CD4-positive, alpha-beta T cell (primary cell): ENCODE measurements around the gene OLFM2. TPM values are rescaled to one million over a fixed set of nuclear protein-coding genes. Genes with fewer than 3 reads are reported as not detected.

ENCODE experiments used
- ATAC-seq: fragments of 200-7000 bp; cut with Tn5 transposase; one replicate; pipeline ENCODE4 v1.10.0; 2022; ENCODE audit warnings: mild to moderate bottlenecking; ENCODE audit not compliant: poor library complexity
- CTCF ChIA-PET: fragments of 350-600 bp; sonication (Branson Sonifier 250); formaldehyde crosslinking; loops from one replicate; lab custom pipeline; 2021; ENCODE audit warnings: antibody characterized with exemption, inconsistent platforms; lab: Charles Lee
- POLR2A ChIA-PET: fragments of 350-600 bp; sonication (Branson Sonifier 250); formaldehyde crosslinking; loops from one replicate; lab custom pipeline; 2021; ENCODE audit warnings: antibody characterized with exemption, inconsistent platforms; lab: Charles Lee
- DNase-seq, 14 experiments: peaks; one replicate each; pipeline ENCODE4 v3.0.0-alpha.2; 2013 to 2020; ENCODE audit warnings: mixed read lengths in 2 of 14
- H3K27ac ChIP-seq, 2 donors: one replicate each; pipeline versions ENCODE4 v1.5.1 to v1.7.0; 2013; ENCODE audit warnings: low read length in 2 of 2, low read depth in 1 of 2, mild to moderate bottlenecking in 1 of 2
- H3K27me3 ChIP-seq, 2 experiments: 1 replicate in 1 of 2; 2 replicates in 1 of 2; pipeline versions ENCODE4 v1.6.1 to v1.7.0; 2013; ENCODE audit warnings: low read length in 2 of 2, control low read depth in 1 of 2, mild to moderate bottlenecking in 1 of 2, moderate library complexity in 1 of 2; ENCODE audit not compliant: insufficient read depth in 2 of 2, control insufficient read depth in 1 of 2
- H3K36me3 ChIP-seq: one replicate; pipeline ENCODE4 v1.6.1; 2013; ENCODE audit warnings: low read length, control low read depth; ENCODE audit not compliant: insufficient read depth
- H3K4me1 ChIP-seq: one replicate; pipeline ENCODE4 v1.6.1; 2013; ENCODE audit warnings: low read length, control low read depth; ENCODE audit not compliant: insufficient read depth
- H3K4me3 ChIP-seq: one replicate; pipeline ENCODE4 v1.5.1; 2013; ENCODE audit warnings: mild to moderate bottlenecking, low read length, moderate library complexity
- H3K9me3 ChIP-seq, 2 experiments: 1 replicate in 1 of 2; 2 replicates in 1 of 2; pipeline versions ENCODE4 v1.6.1 to v1.7.0; 2013; ENCODE audit warnings: low read length in 2 of 2, mild to moderate bottlenecking in 2 of 2, control low read depth in 1 of 2, moderate library complexity in 1 of 2; ENCODE audit not compliant: control insufficient read depth in 1 of 2, insufficient read depth in 1 of 2
- H3K27ac Mint-ChIP-seq: one replicate; pipeline ENCODE4 v1.8.0; 2020; ENCODE audit warnings: mixed read lengths
- H3K27me3 Mint-ChIP-seq: one replicate; pipeline ENCODE4 v1.8.0; 2021; ENCODE audit warnings: mixed read lengths
- H3K36me3 Mint-ChIP-seq: one replicate; pipeline ENCODE4 v1.8.0; 2021; ENCODE audit warnings: low read depth, mixed read lengths
- H3K4me1 Mint-ChIP-seq: one replicate; pipeline ENCODE4 v1.8.0; 2021; ENCODE audit warnings: low read depth, mixed read lengths
- H3K4me3 Mint-ChIP-seq: one replicate; pipeline ENCODE4 v1.8.0; 2020; ENCODE audit warnings: mild to moderate bottlenecking, mixed read lengths
- H3K9me3 Mint-ChIP-seq: one replicate; pipeline ENCODE4 v1.8.0; 2020; ENCODE audit warnings: mixed read lengths
- intact Hi-C, 2 experiments: fragments of 100-400 bp; cut with DNase I in 1 of 2; cut with micrococcal nuclease in 1 of 2; formaldehyde crosslinking; loops; one replicate each; pipeline versions ENCODE4 v1.15.1 to v1.9.0; 2023 to 2025; cut with DNase I, micrococcal nuclease
- total RNA-seq, 174 experiments: library from RNA in 2 of 174; stranded (reverse) in 2 of 174; gene quantifications; one replicate each; pipeline ENCODE4 v1.2.3 and lab custom pipeline; 2021 to 2026
- TF ChIP-seq, protein P1 (sequence below): fragments of 200-600 bp; IDR thresholded peaks from one replicate; pipeline ENCODE4 v1.8.0; 2022; ENCODE audit warnings: antibody characterized with exemption, mild to moderate bottlenecking

OLFM2 gene
- total RNA-seq, 2 experiments from 2014 or later: 4.1 to 4.8 TPM

DNA sequence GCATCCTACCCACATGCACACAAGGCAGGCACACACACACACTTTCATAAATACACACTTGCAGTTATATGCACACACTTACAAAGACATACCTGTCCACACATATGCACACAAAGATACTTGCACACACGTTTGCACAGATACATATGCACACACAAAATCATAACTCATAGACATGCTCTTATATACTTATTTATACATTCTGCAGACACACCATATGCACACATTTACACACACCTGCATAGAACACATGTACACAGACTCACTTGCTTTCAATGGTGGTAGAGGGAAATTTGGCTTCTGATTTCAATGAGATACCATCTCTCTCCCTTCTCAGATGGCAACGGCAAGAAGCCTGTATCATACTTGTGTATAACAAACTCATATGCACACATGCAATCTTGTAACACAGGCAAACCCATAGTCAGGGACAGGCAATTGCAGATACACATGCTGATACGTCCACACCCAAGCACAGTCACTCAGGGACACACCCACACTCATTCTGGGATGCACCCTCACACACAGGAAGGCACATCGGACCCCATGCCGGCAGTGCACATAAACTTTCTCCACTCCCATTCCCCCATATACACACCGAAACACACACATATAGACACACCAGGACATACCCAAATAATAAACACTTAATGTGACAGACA lies 24.7 kb downstream of the OLFM2 start:
- H3K27ac Mint-ChIP-seq: no peak overlapping the region
- DNase-seq (no peak), ATAC-seq (no peak)
- ChIA-PET CTCF (no interaction called here), POLR2A (no interaction called here)
- intact Hi-C loops: loop anchor here (5.0 to 10.0 kb wide), 2 partner anchors 707 to 769 kb away; partner anchors contain the start of gene ZNF317 (in 2 of the 2)
- Histone ChIP-seq H3K4me3 (no peak overlapping the region), H3K9me3 (peaks cover 0 to 10% of the 10 kb centered on the region in 2 experiments), H3K4me1 (peaks cover 17% of the 10 kb centered on the region), H3K36me3 (no peaks in the 10 kb centered on the region), H3K27ac (no peak overlapping the region), H3K27me3 (peaks cover 16 to 25% of the 10 kb centered on the region in 2 experiments)
- H3K27me3 Mint-ChIP-seq: peaks cover 22% of the 10 kb centered on the region
- TF ChIP-seq, protein P1, sequence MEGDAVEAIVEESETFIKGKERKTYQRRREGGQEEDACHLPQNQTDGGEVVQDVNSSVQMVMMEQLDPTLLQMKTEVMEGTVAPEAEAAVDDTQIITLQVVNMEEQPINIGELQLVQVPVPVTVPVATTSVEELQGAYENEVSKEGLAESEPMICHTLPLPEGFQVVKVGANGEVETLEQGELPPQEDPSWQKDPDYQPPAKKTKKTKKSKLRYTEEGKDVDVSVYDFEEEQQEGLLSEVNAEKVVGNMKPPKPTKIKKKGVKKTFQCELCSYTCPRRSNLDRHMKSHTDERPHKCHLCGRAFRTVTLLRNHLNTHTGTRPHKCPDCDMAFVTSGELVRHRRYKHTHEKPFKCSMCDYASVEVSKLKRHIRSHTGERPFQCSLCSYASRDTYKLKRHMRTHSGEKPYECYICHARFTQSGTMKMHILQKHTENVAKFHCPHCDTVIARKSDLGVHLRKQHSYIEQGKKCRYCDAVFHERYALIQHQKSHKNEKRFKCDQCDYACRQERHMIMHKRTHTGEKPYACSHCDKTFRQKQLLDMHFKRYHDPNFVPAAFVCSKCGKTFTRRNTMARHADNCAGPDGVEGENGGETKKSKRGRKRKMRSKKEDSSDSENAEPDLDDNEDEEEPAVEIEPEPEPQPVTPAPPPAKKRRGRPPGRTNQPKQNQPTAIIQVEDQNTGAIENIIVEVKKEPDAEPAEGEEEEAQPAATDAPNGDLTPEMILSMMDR: no peak
- H3K4me3 Mint-ChIP-seq: no peak overlapping the region
- H3K36me3 Mint-ChIP-seq: no peaks in the 10 kb centered on the region
- H3K9me3 Mint-ChIP-seq: no peaks in the 10 kb centered on the region
- peaks cover 7% of the 10 kb centered on the region for H3K4me1 Mint-ChIP-seq

DNA sequence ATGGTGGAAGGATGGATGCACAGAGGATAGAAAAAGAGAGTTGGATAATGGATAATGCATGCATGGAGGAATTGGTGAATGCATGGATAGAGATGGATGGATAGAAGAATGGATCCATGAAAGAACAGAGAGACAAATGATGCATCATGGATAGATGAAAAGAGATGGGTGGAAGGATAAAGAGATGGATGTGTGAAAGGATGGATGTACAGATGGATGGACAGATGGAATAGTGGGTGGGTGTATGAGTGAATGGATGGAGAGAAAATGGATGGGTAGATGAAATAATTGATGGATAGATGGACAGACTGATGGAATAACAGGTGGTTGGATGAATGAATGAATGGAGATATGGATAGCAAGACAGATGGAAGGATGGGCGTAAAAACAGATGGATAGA lies 25.7 kb downstream of the OLFM2 start:
- no peaks in the 10 kb centered on the region for H3K36me3 Mint-ChIP-seq
- Histone ChIP-seq H3K27me3 (peaks cover 16 to 25% of the 10 kb centered on the region in 2 experiments), H3K27ac (no peak overlapping the region), H3K36me3 (no peaks in the 10 kb centered on the region), H3K4me3 (no peak overlapping the region), H3K4me1 (peaks cover 17% of the 10 kb centered on the region), H3K9me3 (peaks cover 0 to 10% of the 10 kb centered on the region in 2 experiments)
- TF ChIP-seq, protein P1: no peak
- no peak overlapping the region for H3K4me3 Mint-ChIP-seq
- H3K4me1 Mint-ChIP-seq: peaks cover 7% of the 10 kb centered on the region
- ChIA-PET CTCF (interaction anchor here (1.1 kb wide), 1 partner anchor 89 kb away, joined by 3 read pairs; no protein-coding TSS in a partner anchor), POLR2A (no interaction called here)
- H3K9me3 Mint-ChIP-seq: no peaks in the 10 kb centered on the region
- ATAC-seq: no peak
- no peak for DNase-seq
- peaks cover 15% of the 10 kb centered on the region for H3K27me3 Mint-ChIP-seq
- H3K27ac Mint-ChIP-seq: no peak overlapping the region
- intact Hi-C loops: loop anchor here (5.0 to 10.0 kb wide), 2 partner anchors 706 to 768 kb away; partner anchors contain the start of gene ZNF317 (in 2 of the 2)

DNA sequence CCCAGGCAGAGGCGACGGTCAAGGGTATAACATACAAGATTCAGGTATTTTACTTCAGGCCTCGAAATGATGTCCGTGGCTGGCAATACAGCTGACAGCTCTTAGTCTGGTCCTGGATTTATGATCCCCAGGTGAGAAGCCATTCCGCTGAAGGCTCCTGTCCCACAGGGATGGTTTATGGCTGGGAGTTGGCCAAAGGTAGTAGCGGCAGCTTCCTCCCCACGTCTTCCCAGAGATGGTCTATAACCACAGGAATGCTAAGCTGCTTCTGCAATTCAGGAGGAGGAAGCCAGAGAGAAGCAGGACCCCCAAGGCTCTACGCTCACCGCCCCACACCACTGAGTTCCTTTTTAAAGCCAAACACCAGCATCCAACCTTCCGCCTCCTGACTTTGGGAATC lies 27.1 kb downstream of the OLFM2 start:
- Histone ChIP-seq H3K9me3 (peaks cover 0 to 10% of the 10 kb centered on the region in 2 experiments), H3K27me3 (peaks cover 16 to 23% of the 10 kb centered on the region in 2 experiments), H3K36me3 (no peaks in the 10 kb centered on the region), H3K27ac (no peak overlapping the region), H3K4me1 (peaks cover 11% of the 10 kb centered on the region), H3K4me3 (no peak overlapping the region)
- DNase-seq (no peak), ATAC-seq (no peak)
- Mint-ChIP-seq H3K27me3 (peaks cover 15% of the 10 kb centered on the region), H3K4me1 (peaks cover 7% of the 10 kb centered on the region), H3K9me3 (no peaks in the 10 kb centered on the region), H3K27ac (no peak overlapping the region), H3K4me3 (no peak overlapping the region), H3K36me3 (no peaks in the 10 kb centered on the region)
- TF ChIP-seq, protein P1: no peak
- intact Hi-C loops: no loop called here
- CTCF ChIA-PET: no interaction called here
- POLR2A ChIA-PET: no interaction called here
